Measurements from ENCODE around the gene ATP9B. TPM values are rescaled to one million over a fixed set of nuclear protein-coding genes. Genes with fewer than 3 reads are reported as not detected.

Gene ATP9B
- total RNA-seq, 1 experiment from 2014 or later, result 25.6 TPM

- no peaks in the 10 kb centered on the region for H3K4me1 Mint-ChIP-seq (ENCODE audit: low read depth, unreplicated experiment)
- DNase-seq, result no peak
- TF ChIP-seq, protein P1, sequence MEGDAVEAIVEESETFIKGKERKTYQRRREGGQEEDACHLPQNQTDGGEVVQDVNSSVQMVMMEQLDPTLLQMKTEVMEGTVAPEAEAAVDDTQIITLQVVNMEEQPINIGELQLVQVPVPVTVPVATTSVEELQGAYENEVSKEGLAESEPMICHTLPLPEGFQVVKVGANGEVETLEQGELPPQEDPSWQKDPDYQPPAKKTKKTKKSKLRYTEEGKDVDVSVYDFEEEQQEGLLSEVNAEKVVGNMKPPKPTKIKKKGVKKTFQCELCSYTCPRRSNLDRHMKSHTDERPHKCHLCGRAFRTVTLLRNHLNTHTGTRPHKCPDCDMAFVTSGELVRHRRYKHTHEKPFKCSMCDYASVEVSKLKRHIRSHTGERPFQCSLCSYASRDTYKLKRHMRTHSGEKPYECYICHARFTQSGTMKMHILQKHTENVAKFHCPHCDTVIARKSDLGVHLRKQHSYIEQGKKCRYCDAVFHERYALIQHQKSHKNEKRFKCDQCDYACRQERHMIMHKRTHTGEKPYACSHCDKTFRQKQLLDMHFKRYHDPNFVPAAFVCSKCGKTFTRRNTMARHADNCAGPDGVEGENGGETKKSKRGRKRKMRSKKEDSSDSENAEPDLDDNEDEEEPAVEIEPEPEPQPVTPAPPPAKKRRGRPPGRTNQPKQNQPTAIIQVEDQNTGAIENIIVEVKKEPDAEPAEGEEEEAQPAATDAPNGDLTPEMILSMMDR (IDR thresholded peaks at IDR 0.05; ENCODE audit: unreplicated experiment), result no peak
- H3K27me3 Mint-ChIP-seq (ENCODE audit: unreplicated experiment), result no peaks in the 10 kb centered on the region
- no peaks in the 10 kb centered on the region for H3K9me3 Mint-ChIP-seq (ENCODE audit: low read depth, unreplicated experiment)
- intact Hi-C loops (cut with micrococcal nuclease; ENCODE audit: unreplicated experiment), result no loop called here
- H3K36me3 Mint-ChIP-seq (ENCODE audit: insufficient read depth, unreplicated experiment), result peaks cover 5% of the 10 kb centered on the region
- CTCF ChIA-PET, result no interaction called here
- no peak overlapping the region for H3K27ac Mint-ChIP-seq (ENCODE audit: unreplicated experiment)
- H3K4me3 Mint-ChIP-seq (ENCODE audit: low read depth, unreplicated experiment), result no peak overlapping the region
- BruUV-seq (replicated peaks), result no TSS peak
Observed at GRCh38 chr18:79334496-79335233, 265.5 kb downstream of the ATP9B start.

GRCh38 chr18:79335833-79336360, 266.7 kb downstream of the ATP9B start:
- CTCF ChIA-PET, result no interaction called here
- no peak overlapping the region for H3K27ac Mint-ChIP-seq (ENCODE audit: unreplicated experiment)

GRCh38 chr18:79336556-79337142, 267.5 kb downstream of the ATP9B start:
- CTCF ChIA-PET, result interaction anchor here (0.7 kb wide), 1 partner anchor 48 kb away, joined by 11 read pairs; no protein-coding TSS in a partner anchor
- TF ChIP-seq, protein P1 (IDR thresholded peaks at IDR 0.05; ENCODE audit: unreplicated experiment), result no peak
- Mint-ChIP-seq H3K27me3 (ENCODE audit: unreplicated experiment) (no peaks in the 10 kb centered on the region), H3K4me1 (ENCODE audit: low read depth, unreplicated experiment) (no peaks in the 10 kb centered on the region), H3K27ac (ENCODE audit: unreplicated experiment) (no peak overlapping the region), H3K9me3 (ENCODE audit: low read depth, unreplicated experiment) (no peaks in the 10 kb centered on the region), H3K36me3 (ENCODE audit: insufficient read depth, unreplicated experiment) (peaks cover 5% of the 10 kb centered on the region), H3K4me3 (ENCODE audit: low read depth, unreplicated experiment) (no peak overlapping the region)
- intact Hi-C loops (cut with micrococcal nuclease; ENCODE audit: unreplicated experiment), result no loop called here
- BruUV-seq (replicated peaks), result no TSS peak
- no peak for DNase-seq

More at GRCh38 chr18:79335833-79336360, 266.7 kb downstream of the ATP9B start:
- BruUV-seq (replicated peaks), result no TSS peak
- Mint-ChIP-seq H3K4me1 (ENCODE audit: low read depth, unreplicated experiment) (no peaks in the 10 kb centered on the region), H3K36me3 (ENCODE audit: insufficient read depth, unreplicated experiment) (peaks cover 5% of the 10 kb centered on the region), H3K9me3 (ENCODE audit: low read depth, unreplicated experiment) (no peaks in the 10 kb centered on the region), H3K27me3 (ENCODE audit: unreplicated experiment) (no peaks in the 10 kb centered on the region), H3K4me3 (ENCODE audit: low read depth, unreplicated experiment) (no peak overlapping the region)
- TF ChIP-seq, protein P1 (IDR thresholded peaks at IDR 0.05; ENCODE audit: unreplicated experiment), result no peak
- intact Hi-C loops (cut with micrococcal nuclease; ENCODE audit: unreplicated experiment), result no loop called here
- no peak for DNase-seq

- Mint-ChIP-seq H3K36me3 (ENCODE audit: insufficient read depth, unreplicated experiment) (peaks cover 5% of the 10 kb centered on the region), H3K9me3 (ENCODE audit: low read depth, unreplicated experiment) (no peaks in the 10 kb centered on the region), H3K4me1 (ENCODE audit: low read depth, unreplicated experiment) (no peaks in the 10 kb centered on the region), H3K27ac (ENCODE audit: unreplicated experiment) (no peak overlapping the region), H3K27me3 (ENCODE audit: unreplicated experiment) (no peaks in the 10 kb centered on the region), H3K4me3 (ENCODE audit: low read depth, unreplicated experiment) (no peak overlapping the region)
- CTCF ChIA-PET, result interaction anchor here (0.7 kb wide), 1 partner anchor 47 kb away, joined by 11 read pairs; no protein-coding TSS in a partner anchor
- DNase-seq, result no peak
- TF ChIP-seq, protein P1 (IDR thresholded peaks at IDR 0.05; ENCODE audit: unreplicated experiment), result no peak
- no TSS peak for BruUV-seq (replicated peaks)
- intact Hi-C loops (cut with micrococcal nuclease; ENCODE audit: unreplicated experiment), result no loop called here
Observed at GRCh38 chr18:79337184-79337583, 268.0 kb downstream of the ATP9B start.
